ENCODE data around the gene RHEB. TPM values are rescaled to one million over a fixed set of nuclear protein-coding genes. Genes with fewer than 3 reads are reported as not detected.

Gene RHEB
- total and polyA plus RNA-seq, 2 of the 4 experiments (the other 2 are of a cell fraction), result 19.7 to 67.2 TPM

GRCh38 chr7:151422212-151422611, 97.5 kb downstream of the RHEB start:
- Histone ChIP-seq H3K23ac (ENCODE audit: low read depth, low read length) (no peak overlapping the region), H4K5ac (ENCODE audit: low read depth, low read length) (no peak overlapping the region), H3K18ac (ENCODE audit: low read depth, low read length) (no peak overlapping the region), H3K9ac (ENCODE audit: low read depth, low read length) (no peak overlapping the region), H3K9me3 (ENCODE audit: control insufficient read depth, insufficient read depth, low read length) (peaks cover 22% of the 10 kb centered on the region), H3K4me2 (ENCODE audit: low read depth, low read length) (no peak overlapping the region), H2BK15ac (ENCODE audit: low read depth, low read length) (no peak overlapping the region), H2BK5ac (ENCODE audit: low read depth, low read length, poor library complexity, severe bottlenecking) (no peak overlapping the region), H3K36me3 (ENCODE audit: control insufficient read depth, insufficient read depth, low read length) (no peaks in the 10 kb centered on the region), H2AFZ (replicated peaks; ENCODE audit: low read length, poor library complexity) (no peak overlapping the region), H3K4ac (ENCODE audit: low read depth, low read length) (no peak overlapping the region), H4K91ac (ENCODE audit: insufficient read depth, low read depth, low read length) (no peak overlapping the region), H3K4me3 (ENCODE audit: insufficient read depth, low read depth, low read length) (no peak overlapping the region), H3K27me3 (ENCODE audit: control insufficient read depth, insufficient read depth, low read length) (peaks cover 2% of the 10 kb centered on the region; the same call in 1 of the 2 replicates), H2AK9ac (replicated peaks; ENCODE audit: low read depth, low read length, poor library complexity) (no peak overlapping the region), H2AK5ac (ENCODE audit: low read depth, low read length) (no peak overlapping the region), H4K8ac (ENCODE audit: low read depth in 2 of 2, low read length in 2 of 2) (no peak overlapping the region), H2BK120ac (ENCODE audit: low read depth, low read length) (no peak overlapping the region), H3K14ac (replicated peaks; ENCODE audit: low read depth, low read length) (no peak overlapping the region), H4K20me1 (ENCODE audit: insufficient read depth, low read length) (peaks cover 5% of the 10 kb centered on the region; the same call in 1 of the 2 replicates), H3K9me1 (ENCODE audit: insufficient read depth, low read length) (peaks cover 6% of the 10 kb centered on the region), H3K56ac (ENCODE audit: extremely low read depth, insufficient read depth, low read length) (no peak overlapping the region), H2BK20ac (ENCODE audit: low read depth, low read length) (no peak overlapping the region), H3K79me1 (ENCODE audit: low read depth in 1 of 2, low read length in 2 of 2) (no peaks in the 10 kb centered on the region; a peak in 1 of 4 replicates), H3K4me1 (ENCODE audit: control insufficient read depth, insufficient read depth, low read length) (peaks cover 13% of the 10 kb centered on the region), H3K27ac (ENCODE audit: insufficient read depth, low read length) (no peak overlapping the region)
- CTCF ChIA-PET, result no interaction called here
- TF ChIP-seq FOS (IDR thresholded peaks at IDR 0.05; ENCODE audit: low read depth, low read length) (no peak), USF2 (IDR thresholded peaks at IDR 0.05; ENCODE audit: low read depth, low read length) (no peak), SMC3 (IDR thresholded peaks at IDR 0.05; ENCODE audit: low read depth, low read length) (no peak), NFE2L2 (IDR thresholded peaks at IDR 0.05; ENCODE audit: low read depth, low read length) (no peak), RCOR1 (IDR thresholded peaks at IDR 0.05; ENCODE audit: insufficient replicate concordance, low read length) (no peak), CHD1 (IDR thresholded peaks at IDR 0.05; ENCODE audit: low read depth, low read length) (no peak), MAZ (IDR thresholded peaks at IDR 0.05; ENCODE audit: borderline replicate concordance, low read depth, low read length) (no peak), BHLHE40 (IDR thresholded peaks at IDR 0.05; ENCODE audit: low read depth, low read length) (no peak), RFX5 (IDR thresholded peaks at IDR 0.05; ENCODE audit: low read depth, low read length) (no peak), CTCF (conservative IDR thresholded peaks at IDR 0.05; ENCODE audit: low read depth, low read length) (no peak), MAFK (IDR thresholded peaks at IDR 0.05; ENCODE audit: low read depth, low read length) (no peak), ELK1 (IDR thresholded peaks at IDR 0.05; ENCODE audit: borderline replicate concordance, low read depth, low read length) (no peak), RAD21 (IDR thresholded peaks at IDR 0.05; ENCODE audit: low read length) (no peak), POLR2A (IDR thresholded peaks at IDR 0.05; ENCODE audit: low read depth, low read length) (no peak), CEBPB (IDR thresholded peaks at IDR 0.05; ENCODE audit: low read depth, low read length) (no peak), MXI1 (IDR thresholded peaks at IDR 0.05; ENCODE audit: borderline replicate concordance, low read depth, low read length) (no peak)
- POLR2A ChIA-PET (ENCODE audit: unreplicated experiment), result interaction anchor here (0.8 kb wide), 1 partner anchor 10 kb away, joined by 5 read pairs; no protein-coding TSS in a partner anchor
- intact Hi-C loops (cut with micrococcal nuclease), result no loop called here
- ATAC-seq (ENCODE audit: low read depth), result no peak
- 43% methylated on average over 1 of the region's 5 CpGs; no CpG with 5 or more reads in 1 of the 2 experiments for WGBS, 2 experiments (ENCODE audit: extremely low coverage in 2 of 2, insufficient read length in 1 of 2)
- in situ Hi-C loops (cut with MboI; ENCODE audit: low sequenced_read_pairs), result no loop called here
- dilution Hi-C loops (cut with HindIII; ENCODE audit: low sequenced_read_pairs, unreplicated experiment), result no loop called here
- BruUV-seq (replicated peaks), result no TSS peak
- DNase-seq, result no peak
